SK-N-DZ (cell line): Measurements from ENCODE around the gene MRC2.

Experiments
- DNase-seq: peaks from one replicate; pipeline ENCODE4 v3.0.0-alpha.2; 2015; ENCODE audit warnings: low spot score
- small RNA-seq, 2 experiments: library from RNA; depleted of rRNA; stranded (forward); fragments of <200 nt; gene quantifications; one replicate each; pipeline ENCODE3, GENCODE V24; 2014

MRC2 gene

GRCh38 chr17:62718429-62718828 is 91.0 kb downstream of the MRC2 start:
- DNase-seq: peak; percentile 41

- DNase-seq: no peak
These were observed 92.1 kb downstream of the MRC2 start for GRCh38 chr17:62719586-62719985.

GRCh38 chr17:62720126-62720850 is 92.8 kb downstream of the MRC2 start:
- DNase-seq: no peak

DNA sequence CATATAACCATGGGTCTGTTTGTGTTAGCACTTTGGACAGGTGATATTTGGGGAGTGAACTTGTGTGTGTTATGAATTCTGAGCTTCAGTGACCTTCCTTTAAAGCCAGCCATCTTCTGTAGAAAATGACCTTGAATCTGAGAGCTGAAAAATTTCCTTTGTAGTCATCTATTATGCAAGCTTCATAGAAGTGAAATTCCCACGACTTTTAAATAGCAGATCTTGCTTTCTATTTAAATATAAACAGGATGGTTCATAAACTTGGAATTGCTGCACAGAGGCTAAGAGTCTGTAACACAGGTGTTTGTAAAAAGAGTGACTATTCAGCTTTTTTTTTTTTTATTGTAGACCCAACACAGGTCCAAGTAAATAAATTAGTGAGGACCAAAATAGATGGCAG is 95.2 kb downstream of the MRC2 start:
- DNase-seq: no peak

DNA sequence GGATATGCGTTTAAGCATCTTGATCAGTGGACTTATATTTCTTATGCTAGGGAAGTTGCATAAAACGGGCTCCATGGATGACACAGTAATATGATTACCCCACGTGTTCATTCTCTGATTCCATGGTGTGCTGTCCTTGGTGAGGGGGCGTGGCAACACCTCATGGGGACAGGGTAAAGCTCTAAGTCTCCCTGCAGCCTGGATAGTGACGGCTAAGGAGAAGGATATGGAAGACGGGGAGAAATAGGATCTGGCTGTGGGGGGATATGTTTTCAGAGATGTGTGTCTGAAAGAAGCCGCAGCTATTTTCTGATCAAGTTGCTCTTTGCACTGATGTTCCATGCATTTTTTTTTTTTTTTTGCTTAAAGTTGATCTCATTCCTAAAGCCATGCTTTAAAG is 96.4 kb downstream of the MRC2 start:
- peak; percentile 52 for DNase-seq

DNA sequence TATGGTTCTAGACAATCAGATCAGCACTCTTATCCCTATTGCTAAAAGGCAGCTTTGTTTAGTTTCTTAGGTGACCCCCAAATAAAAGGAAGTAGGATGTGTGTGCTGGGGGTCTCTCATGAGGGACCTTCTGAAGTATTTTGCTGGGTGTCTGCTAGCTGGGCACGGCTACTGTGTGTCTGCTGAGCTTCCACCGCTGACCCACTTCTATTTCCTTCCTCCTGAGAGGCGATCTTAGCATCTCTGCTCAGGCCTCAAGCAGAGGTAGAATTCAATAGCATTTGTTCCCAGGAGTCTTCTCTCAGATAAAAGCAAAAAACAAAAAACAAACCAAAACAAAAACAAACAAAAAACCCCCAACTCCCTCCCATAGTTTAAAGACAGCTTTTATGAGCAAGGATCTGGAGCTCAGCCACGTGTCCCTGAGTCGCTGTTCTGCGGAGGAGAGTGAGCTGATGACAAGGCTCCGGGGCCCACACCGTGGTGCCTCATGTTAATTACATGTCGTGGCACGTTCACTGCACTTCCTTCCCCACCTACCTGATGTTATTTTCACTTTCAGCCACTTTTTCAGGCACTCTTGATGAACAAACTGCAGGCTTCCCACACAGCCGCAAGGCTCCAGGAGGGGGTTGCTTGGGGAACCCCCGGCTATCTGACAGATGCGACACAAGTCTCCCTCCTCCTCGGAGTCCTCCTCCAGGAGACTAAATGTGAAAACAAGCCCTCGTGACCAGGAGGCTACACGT is 97.1 kb downstream of the MRC2 start:
- no peak for DNase-seq

DNA sequence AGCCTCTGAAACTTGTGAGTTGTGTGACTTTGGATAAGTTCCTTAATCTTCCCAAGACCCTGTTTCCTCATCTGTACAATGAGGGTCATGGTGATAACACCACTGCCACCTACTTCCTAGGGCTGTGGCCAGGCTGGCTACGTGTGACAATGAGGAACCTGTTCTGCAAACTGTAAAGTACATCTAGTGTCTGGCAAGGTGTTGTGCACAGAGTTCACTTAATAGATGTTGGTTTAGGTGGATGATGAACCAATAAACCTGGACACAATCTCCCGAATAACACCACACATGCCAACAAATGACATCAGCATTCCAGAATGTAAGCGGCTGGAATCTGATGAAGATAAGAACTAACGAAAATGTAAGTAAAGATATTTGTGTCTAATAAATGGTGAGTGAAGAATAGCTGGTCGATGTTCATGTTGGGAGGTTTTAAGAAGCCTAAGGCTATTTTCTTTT is 98.3 kb downstream of the MRC2 start:
- no peak for DNase-seq

- DNase-seq: no peak
These were observed 100.6 kb downstream of the MRC2 start for GRCh38 chr17:62727916-62728672.

DNA sequence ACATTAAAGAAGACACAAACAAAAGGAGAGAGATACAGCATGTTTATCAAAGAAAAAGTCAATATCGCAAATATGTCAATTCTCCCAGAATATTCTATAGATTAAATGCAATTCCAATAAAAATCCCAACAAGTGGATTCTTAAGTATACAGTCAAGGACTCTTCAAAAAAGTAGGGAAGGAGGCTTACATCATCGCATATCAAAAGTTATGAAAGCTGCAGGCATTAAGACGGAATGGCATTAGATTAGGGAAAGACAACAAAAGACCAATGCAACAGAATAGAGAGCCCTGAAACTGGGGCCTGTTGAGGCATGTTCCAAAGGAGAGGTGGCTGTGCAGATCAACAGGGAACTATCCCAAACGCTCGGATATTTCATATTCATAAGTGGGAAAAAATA is 104.7 kb downstream of the MRC2 start:
- DNase-seq: no peak

DNA sequence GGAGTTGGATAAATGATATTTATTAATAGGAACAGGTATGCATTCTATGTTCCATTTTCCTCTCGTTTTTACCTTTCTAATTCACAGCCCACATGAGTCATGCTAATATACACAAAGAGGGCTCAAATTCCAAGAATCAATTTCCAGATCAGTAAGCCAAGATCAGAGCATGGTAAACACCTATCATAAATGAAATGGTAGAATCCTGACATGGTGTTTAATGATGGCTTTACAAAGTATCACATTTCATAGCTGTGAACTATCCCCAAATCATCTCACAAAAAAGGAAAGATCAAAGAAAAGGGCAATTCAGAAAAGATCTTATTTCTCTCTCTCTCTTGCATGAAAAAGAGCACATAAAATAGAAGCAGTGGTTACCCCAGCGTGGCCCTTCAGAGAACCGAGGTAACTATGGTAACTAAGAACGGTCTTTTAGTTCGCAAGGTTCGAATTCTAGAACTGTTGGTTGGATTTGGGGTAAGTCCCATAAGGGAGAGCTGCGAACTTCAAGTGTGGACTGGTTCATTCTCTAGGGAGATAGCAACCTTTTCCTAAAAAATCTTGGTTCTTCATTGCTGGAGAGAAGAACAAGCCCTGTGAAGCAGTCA is 107.7 kb downstream of the MRC2 start:
- DNase-seq: no peak

GRCh38 chr17:62737513-62737912 is 110.0 kb downstream of the MRC2 start:
- no peak for DNase-seq

DNA sequence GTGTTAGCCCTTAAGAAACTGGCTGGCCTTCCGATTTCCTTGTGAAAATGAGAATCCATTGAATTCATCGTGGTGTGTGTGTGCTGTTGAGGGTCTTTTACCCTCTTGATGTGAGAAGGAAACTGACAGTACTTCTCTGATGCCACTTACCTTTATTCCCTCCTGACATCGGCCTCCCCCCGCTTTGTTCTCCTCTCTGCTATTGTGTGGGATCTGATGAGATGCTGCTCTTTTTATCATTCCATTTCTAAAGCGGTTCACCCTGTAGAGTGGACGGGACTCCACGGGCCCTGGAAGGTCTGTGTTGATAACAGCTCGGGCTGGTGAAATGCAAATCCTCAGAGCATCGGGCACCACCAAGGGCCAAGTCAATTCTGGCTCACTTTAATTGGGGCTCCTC is 110.8 kb downstream of the MRC2 start:
- DNase-seq: no peak

GRCh38 chr17:62739645-62740388 is 112.3 kb downstream of the MRC2 start:
- DNase-seq: no peak

GRCh38 chr17:62741290-62741689 is 113.8 kb downstream of the MRC2 start:
- no peak for DNase-seq

Small RNAs within 50 kb of the gene (small RNA-seq; reads per million reads assigned to genes)
- gene RF00019 (0 reads per million in 2 experiments), gene RNU6-446P (0 reads per million in 2 experiments)
